Renal pelvis (tissue), 12 donors: ENCODE measurements around the gene CARTPT. TPM values are rescaled to one million over a fixed set of nuclear protein-coding genes. Genes with fewer than 3 reads are reported as not detected.

Source experiments
- DNase-seq: peaks from one replicate; pipeline ENCODE4 v3.0.0-alpha.2; 2013
- long read RNA-seq, 16 experiments: transcript quantifications; one replicate each; lab custom pipeline, GENCODE V29; 2026
- polyA plus RNA-seq, 3 donors: library from polyadenylated mRNA; unstranded; fragments of 120-200 nt; gene quantifications; one replicate each; pipeline ENCODE4 v1.2.1, GENCODE V29; 2013; ENCODE audit not compliant: insufficient read length in 3 of 3

Gene CARTPT
- polyA plus RNA-seq = not detected
- long read RNA-seq, donor 1 = 0 reads
- long read RNA-seq, donor 2 = 0 reads
- long read RNA-seq, donor 3 = 0 reads
- long read RNA-seq, donor 4 = 0 reads
- long read RNA-seq, donor 5 = 0 reads
- long read RNA-seq, donor 6 = 0 reads
- long read RNA-seq, donor 7 = 0 reads
- long read RNA-seq, donor 8 = 0 reads
- long read RNA-seq, donor 9 = 0 reads
- long read RNA-seq, donor 10 = 0 reads
- long read RNA-seq, donor 11 = 0 reads
- long read RNA-seq, donor 12 = 0 reads
- long read RNA-seq, donor 13 = 0 reads
- long read RNA-seq, donor 14 = 0 reads
- long read RNA-seq, donor 15, transcript CARTPT-201 (3 exons, 915 nt) = major isoform, 26 of 26 reads
- long read RNA-seq, donor 15, partial matches to known transcripts = 0 of 26 reads
- long read RNA-seq, donor 15, other reads (novel, unspliced or antisense) = 0 of 26 reads
- long read RNA-seq, donor 16 = 0 reads

DNA sequence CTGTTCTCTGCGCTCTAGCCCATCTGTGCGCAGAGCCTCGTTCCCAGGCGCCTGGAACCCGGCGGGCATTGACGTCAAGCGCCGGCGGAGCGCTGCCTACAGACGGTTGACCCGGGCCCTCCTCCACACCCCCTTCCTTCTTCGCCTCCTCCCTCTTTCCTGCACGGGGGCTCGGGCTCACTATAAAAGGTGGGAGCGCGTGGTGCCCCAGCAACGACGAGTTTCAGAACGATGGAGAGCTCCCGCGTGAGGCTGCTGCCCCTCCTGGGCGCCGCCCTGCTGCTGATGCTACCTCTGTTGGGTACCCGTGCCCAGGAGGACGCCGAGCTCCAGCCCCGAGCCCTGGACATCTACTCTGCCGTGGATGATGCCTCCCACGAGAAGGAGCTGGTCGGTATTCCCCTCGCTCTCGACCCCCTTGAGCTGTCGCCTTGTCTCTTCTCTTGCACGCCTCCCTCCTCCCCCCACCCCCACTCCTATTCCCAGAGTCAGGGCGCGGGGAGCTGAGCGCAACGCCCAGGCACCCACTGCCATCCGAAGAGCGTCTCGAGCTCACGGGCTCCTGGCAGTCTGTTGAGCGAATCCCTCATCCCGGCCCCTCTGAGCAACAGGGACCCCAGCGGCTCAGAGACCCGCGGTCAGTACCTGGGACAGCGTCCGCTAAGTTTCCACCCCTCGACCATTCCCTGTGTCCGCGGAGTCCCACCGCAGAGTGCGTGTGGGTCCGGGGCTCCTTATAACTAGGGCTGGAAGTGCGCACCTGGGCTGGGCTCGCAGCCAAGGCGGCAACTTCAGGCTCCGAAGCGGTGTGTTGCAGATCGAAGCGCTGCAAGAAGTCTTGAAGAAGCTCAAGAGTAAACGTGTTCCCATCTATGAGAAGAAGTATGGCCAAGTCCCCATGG is at the start of gene CARTPT:
TSS of gene CARTPT (plus strand) at position 213 of the 902 bp plus-strand sequence. CDS start at position 232, 19 bp downstream.
- peak; percentile 60 for DNase-seq

DNA sequence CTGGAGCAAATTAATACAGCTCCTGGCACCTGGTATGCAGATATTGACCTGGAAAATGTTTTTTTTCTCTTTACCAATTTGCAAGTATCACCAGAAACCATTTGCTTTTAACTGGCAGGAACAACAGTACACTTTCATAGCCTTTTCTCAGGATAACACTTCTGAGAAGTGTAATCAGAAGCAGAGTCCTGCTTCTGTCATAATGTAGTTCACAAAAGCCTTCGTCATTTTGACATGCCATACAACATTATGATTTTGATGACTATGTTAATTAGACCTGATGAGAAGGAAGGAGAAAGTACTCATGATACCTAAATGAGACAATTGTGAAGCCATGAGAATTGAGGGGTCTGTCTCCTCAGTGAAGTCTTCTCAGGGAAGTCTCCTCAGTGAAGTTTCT is 41.1 kb upstream of the CARTPT start:
- no peak for DNase-seq

GRCh38 chr5:71679714-71680113 is 39.4 kb upstream of the CARTPT start:
- no peak for DNase-seq

DNA sequence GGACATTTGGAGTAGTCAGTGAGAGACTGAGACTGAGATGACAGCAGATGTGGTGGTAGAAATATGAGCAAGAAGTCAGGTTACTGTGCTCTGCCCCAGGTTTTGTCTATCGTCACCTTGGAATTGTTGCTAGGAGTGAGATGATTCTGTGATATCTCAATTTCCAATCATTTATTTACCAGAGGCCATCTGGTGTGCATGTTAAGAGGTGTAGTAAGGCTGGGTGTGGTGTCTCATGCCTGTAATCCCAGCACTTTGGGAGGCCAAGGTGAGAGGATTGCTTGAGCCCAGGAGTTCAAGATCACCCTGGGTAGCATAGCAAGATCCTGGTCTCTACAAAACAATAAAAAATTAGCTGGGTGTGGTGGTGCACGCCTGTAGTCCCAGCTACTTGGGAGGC is 38.6 kb upstream of the CARTPT start:
- DNase-seq = no peak

DNA sequence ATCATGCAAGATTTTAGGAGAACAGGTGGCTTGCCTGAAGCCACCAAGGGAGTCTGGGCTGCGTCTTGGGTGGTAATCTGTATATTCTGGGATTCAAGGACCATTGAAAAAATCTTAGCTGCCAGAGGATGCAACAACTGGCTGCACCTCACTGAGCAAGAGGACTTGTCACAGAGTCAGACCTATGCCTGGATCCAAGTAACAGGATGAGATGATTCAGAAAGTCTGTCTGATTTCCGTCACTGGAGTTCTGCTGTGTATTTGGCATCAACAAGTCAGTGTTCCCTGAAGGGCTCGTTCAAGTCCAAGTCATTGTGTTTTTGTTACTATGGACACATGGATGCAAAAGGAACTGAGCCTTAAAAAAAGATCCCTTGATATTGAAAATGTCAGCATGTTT is 37.8 kb upstream of the CARTPT start:
- no peak for DNase-seq

- no peak for DNase-seq
These were observed 34.8 kb upstream of the CARTPT start for GRCh38 chr5:71684309-71684708.

- no peak for DNase-seq
These were observed 25.1 kb upstream of the CARTPT start for GRCh38 chr5:71693828-71694427.

- DNase-seq = no peak
These were observed 24.0 kb upstream of the CARTPT start for GRCh38 chr5:71695071-71695470.

- DNase-seq = no peak
These were observed 23.5 kb upstream of the CARTPT start for GRCh38 chr5:71695595-71695994.

DNA sequence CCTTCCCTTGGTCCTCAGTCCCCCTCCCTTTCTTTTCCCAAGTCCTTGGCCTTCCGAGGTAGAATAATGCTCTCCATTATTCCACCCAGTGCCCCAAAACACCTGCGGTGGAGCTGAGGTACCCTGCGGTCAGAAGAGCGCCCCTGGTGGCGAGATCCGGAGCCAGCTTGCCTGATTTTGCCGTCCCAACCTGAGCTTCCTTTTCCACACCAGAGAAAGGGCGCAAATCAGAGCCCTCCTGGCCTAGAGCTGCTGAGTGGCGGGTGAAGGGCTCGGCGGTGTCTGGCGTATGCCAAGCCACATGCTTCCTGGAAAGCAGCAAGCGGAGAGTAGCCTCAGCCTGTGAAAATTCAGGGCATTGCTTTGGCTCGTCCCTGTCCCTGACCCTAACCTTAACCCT is 21.1 kb upstream of the CARTPT start:
- no peak for DNase-seq

- no peak for DNase-seq
These were observed 19.8 kb upstream of the CARTPT start for GRCh38 chr5:71699233-71699632.

GRCh38 chr5:71699751-71700150 is 19.3 kb upstream of the CARTPT start:
- no peak for DNase-seq

GRCh38 chr5:71700803-71701202 is 18.3 kb upstream of the CARTPT start:
- DNase-seq = no peak

GRCh38 chr5:71701407-71701806 is 17.7 kb upstream of the CARTPT start:
- no peak for DNase-seq

GRCh38 chr5:71703941-71704340 is 15.1 kb upstream of the CARTPT start:
- no peak for DNase-seq

DNA sequence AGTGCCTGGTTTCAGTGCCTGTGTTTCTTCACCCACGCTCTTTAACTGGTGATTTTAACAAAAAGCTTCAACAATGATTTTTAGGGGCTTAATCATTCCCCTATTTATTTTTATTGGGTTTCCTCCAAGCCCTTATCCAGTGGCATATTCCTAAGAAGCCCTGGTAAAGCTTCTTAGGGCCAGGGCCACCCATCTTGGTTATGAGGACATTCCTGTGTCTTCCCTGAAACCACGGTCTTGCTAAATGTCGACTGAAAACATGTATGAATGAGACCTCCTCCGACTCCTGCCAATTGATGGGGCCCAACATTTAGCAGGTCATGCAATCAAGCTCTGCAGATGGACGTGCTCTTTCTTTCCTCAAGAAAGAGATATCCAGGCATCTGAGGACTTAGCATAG is 13.7 kb upstream of the CARTPT start:
- no peak for DNase-seq

DNA sequence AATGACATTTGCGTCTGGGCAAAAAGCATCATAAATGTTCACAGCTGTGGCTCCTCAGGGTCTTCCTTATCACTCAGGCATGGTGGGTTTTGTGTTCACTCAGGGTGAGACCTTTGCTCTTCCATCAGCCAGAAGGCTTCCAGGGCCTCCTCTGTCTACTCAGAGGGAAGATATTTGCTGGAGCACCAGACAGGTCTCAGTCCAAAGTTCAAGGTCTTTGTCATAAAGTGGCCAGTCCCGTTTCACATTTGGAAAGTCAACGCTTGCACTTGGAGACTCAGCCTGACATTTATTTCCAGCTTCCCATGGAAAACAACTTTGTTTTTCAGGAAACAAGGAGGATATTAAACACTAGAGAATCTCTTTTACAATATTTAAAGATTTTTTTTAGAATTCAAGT is 12.2 kb upstream of the CARTPT start:
- no peak for DNase-seq

DNA sequence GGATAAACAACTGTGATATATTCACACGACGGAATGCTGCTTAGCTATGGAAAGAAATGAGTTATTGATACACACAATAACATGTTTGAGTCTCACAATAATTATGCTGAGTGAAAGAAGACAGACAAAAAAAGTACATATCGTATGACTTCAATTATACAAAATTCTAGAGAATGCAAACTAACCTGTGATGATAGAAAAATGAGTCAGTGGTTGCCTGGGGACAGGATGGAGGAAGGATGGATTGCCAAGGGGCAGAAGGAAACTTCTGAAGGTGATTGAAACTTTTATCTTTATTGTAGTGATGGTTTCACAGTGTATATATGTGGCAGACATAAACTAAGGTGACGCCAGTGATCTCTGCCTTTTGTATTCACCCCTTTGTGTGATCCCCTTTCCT is 7.5 kb upstream of the CARTPT start:
- DNase-seq = no peak

- DNase-seq = no peak
These were observed 4.2 kb upstream of the CARTPT start for GRCh38 chr5:71714911-71715310.

DNA sequence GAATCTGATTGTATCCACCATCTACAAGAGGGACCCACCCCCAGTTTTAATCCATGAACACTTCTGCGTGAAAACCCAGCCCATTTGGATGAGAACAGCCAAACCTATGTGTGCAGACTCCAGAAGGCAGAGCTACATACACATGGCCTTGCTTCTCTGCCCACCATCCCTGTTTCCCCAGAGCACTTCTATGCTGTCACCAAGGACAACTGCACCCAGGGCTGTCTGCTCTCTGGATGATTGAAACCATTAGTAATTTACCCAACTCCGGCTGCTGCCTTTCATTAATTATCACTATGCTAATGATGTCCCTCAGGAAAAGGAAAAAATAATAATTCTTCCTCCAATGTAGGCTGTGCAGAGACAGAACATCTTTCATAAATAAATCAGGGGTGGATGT is 8.9 kb downstream of the CARTPT start:
- no peak for DNase-seq

DNA sequence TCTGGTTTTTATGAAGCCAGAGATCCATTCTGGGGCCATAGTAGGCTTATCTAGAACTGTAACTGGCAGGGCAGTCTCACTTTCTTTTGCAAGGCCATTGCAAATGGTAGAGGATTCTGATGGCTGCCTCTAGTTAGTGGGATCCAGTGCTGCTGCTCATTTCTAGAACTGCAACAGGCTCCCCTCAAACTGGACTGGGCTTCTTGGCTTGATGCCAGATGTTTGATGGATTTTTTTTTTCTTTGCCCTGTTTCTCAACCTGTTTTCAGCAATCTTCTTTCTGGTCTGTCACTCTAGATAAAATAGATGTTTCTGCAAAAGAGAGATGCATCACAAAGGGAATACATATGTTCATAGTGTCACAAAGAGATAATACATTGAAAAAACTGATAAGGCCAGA is 11.9 kb downstream of the CARTPT start:
- no peak for DNase-seq

DNA sequence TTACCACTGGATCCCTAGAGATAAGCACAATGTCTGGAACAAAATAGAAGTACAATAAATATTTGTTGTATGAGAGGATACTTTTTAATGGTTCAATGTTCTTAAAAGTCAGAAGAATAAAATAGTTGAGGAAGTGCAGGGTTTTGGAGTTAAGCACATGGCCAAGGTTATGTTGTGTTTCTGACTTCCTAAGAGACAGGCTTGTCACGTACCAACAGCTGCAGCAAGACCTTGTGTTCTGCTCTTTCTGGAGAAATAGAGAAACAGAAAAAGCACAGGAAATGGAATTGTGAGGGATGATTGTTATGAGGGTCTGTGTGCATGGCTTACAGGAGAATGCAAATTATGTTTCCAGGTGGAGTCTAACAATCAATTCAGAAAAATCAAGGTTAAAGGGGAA is 12.9 kb downstream of the CARTPT start:
- DNase-seq = no peak

- no peak for DNase-seq
These were observed 15.1 kb downstream of the CARTPT start for GRCh38 chr5:71734141-71734540.
